Fibroblast of lung (primary cell): ENCODE measurements around the gene ITGBL1. TPM values are rescaled to one million over a fixed set of nuclear protein-coding genes. Genes with fewer than 3 reads are reported as not detected.

ENCODE experiments used
- DNase-seq, 2 donors: peaks; one replicate each; pipeline versions ENCODE4 v3.0.0 to v3.0.0-alpha.2; 2010; ENCODE audit warnings: low read depth in 2 of 2
- H2AFZ ChIP-seq: 2 replicates; pipeline ENCODE4 v1.5.1; 2012; ENCODE audit warnings: low read length, control low read depth, inconsistent platforms
- H3K27ac ChIP-seq: 2 replicates; pipeline ENCODE4 v1.5.1; 2011; ENCODE audit warnings: low read length, control low read depth; ENCODE audit not compliant: insufficient read depth
- H3K27me3 ChIP-seq: 2 replicates; pipeline ENCODE4 v1.5.1; 2011; ENCODE audit warnings: mild to moderate bottlenecking, low read length; ENCODE audit not compliant: control insufficient read depth, insufficient read depth
- H3K36me3 ChIP-seq: 2 replicates; pipeline ENCODE4 v1.5.1; 2011; ENCODE audit warnings: low read length; ENCODE audit not compliant: control insufficient read depth, insufficient read depth
- H3K4me1 ChIP-seq: 2 replicates; pipeline ENCODE4 v1.5.1; 2011; ENCODE audit warnings: low read length; ENCODE audit not compliant: control insufficient read depth, insufficient read depth; ENCODE audit errors: extremely low read depth
- H3K4me2 ChIP-seq: 2 replicates; pipeline ENCODE4 v1.5.1; 2011; ENCODE audit warnings: low read length, control low read depth; ENCODE audit not compliant: insufficient read depth; ENCODE audit errors: extremely low read depth
- H3K4me3 ChIP-seq, 4 experiments: fragments of 200-600 bp in 1 of 4; sonication (generic) in 1 of 4; replicated peaks in 1 of 4; 2 replicates each; pipeline ENCODE4 v1.5.1; 2011 to 2016; ENCODE audit warnings: low read length in 4 of 4, low read depth in 3 of 4, mild to moderate bottlenecking in 3 of 4, control low read depth in 2 of 4, inconsistent platforms in 1 of 4, mixed read lengths in 1 of 4; ENCODE audit not compliant: insufficient read depth in 1 of 4; ENCODE audit errors: control extremely low read depth in 1 of 4
- H3K79me2 ChIP-seq: 2 replicates; pipeline ENCODE4 v1.5.1; 2012; ENCODE audit warnings: mild to moderate bottlenecking, low read length, inconsistent platforms; ENCODE audit not compliant: control insufficient read depth, insufficient read depth
- H3K9ac ChIP-seq: 2 replicates; pipeline ENCODE4 v1.5.1; 2011; ENCODE audit warnings: mild to moderate bottlenecking, low read length, control low read depth; ENCODE audit not compliant: insufficient read depth
- H3K9me3 ChIP-seq: 2 replicates; pipeline ENCODE4 v1.5.1; 2012; ENCODE audit warnings: low read depth, low read length; ENCODE audit not compliant: control insufficient read depth, insufficient read depth
- H4K20me1 ChIP-seq: 2 replicates; pipeline ENCODE4 v1.5.1; 2011; ENCODE audit warnings: low read length; ENCODE audit not compliant: control insufficient read depth, insufficient read depth; ENCODE audit errors: extremely low read depth
- EZH2 ChIP-seq: IDR thresholded peaks from 2 replicates; pipeline ENCODE4 v1.5.1; 2012; ENCODE audit warnings: low read length, control low read depth, mild to moderate bottlenecking; ENCODE audit errors: missing control alignments
- polyA plus RNA-seq, 2 donors: library from polyadenylated mRNA; depleted of rRNA in 1 of 2; stranded (reverse) in 1 of 2; unstranded in 1 of 2; fragments of >200 nt; gene quantifications; 2 replicates each; pipeline ENCODE4 v1.2.1, GENCODE V29; 2011 to 2012; ENCODE audit warnings: missing spikeins in 1 of 2
- total RNA-seq: library from RNA; depleted of rRNA; stranded (reverse); fragments of >200 nt; gene quantifications from 2 replicates; pipeline ENCODE4 v1.2.1, GENCODE V29; 2014
- TF ChIP-seq, protein P1 (sequence below), 2 donors: IDR thresholded peaks in 1 of 2; conservative IDR thresholded peaks in 1 of 2; 1 replicate in 1 of 2; 2 replicates in 1 of 2; pipeline ENCODE4 v1.5.1; 2011 to 2012; ENCODE audit warnings: low read length in 2 of 2, control low read depth in 1 of 2, inconsistent platforms in 1 of 2, low read depth in 1 of 2, mild to moderate bottlenecking in 1 of 2

The ITGBL1 gene
- total and polyA plus RNA-seq, 2 donors (not counting 1 experiment from before 2014, with no cell fraction given) = 45.1 to 87.4 TPM

DNA sequence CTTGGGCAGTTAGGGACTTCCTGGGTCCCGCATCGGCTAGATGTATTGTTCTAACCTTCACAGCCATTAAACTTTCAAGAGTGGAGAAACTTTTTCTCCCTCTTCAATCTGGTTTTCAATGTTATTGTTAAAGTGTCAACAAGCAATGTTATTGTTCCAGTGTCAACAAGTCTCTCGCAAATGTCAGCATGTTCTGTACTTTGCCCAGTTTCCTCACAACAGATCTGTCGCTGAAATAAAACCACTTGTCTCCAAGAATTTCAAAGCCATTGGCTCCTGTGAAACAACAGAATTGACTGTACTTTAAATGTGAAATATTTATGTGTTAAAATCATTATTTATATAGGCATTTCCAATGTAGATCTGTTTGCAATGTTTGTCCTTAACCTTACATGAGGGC is 138.0 kb downstream of the ITGBL1 start:
- H3K4me3 ChIP-seq = no peak overlapping the region
- no peak overlapping the region for H2AFZ ChIP-seq

DNA sequence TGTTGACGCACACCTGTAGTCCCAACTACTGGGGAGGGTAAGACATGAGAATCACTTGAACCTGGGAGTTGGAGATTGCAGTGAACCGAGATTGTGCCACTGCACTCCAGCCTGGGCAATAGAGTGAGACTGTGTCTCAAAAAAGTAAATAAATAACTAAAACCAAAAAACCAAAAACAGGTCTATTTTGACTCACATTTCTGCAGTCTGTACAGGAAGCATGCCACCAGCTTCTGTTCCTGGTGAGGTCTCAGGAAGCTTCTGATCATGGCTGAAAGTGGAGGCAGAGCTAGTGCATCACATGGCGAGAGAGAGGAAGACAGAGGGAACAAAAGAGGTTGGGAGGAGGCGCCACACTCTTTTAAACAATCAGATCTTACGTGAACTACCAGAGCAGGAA is 142.5 kb downstream of the ITGBL1 start:
- Histone ChIP-seq H3K9me3 (no peaks in the 10 kb centered on the region), H3K27ac (no peak overlapping the region), H2AFZ (no peak overlapping the region), H4K20me1 (no peaks in the 10 kb centered on the region), H3K4me3 (no peak overlapping the region), H3K4me1 (no peaks in the 10 kb centered on the region), H3K4me2 (no peak overlapping the region), H3K27me3 (no peaks in the 10 kb centered on the region), H3K9ac (no peak overlapping the region), H3K79me2 (no peaks in the 10 kb centered on the region), H3K36me3 (no peaks in the 10 kb centered on the region)
- no peak for TF ChIP-seq EZH2
- TF ChIP-seq, protein P1, sequence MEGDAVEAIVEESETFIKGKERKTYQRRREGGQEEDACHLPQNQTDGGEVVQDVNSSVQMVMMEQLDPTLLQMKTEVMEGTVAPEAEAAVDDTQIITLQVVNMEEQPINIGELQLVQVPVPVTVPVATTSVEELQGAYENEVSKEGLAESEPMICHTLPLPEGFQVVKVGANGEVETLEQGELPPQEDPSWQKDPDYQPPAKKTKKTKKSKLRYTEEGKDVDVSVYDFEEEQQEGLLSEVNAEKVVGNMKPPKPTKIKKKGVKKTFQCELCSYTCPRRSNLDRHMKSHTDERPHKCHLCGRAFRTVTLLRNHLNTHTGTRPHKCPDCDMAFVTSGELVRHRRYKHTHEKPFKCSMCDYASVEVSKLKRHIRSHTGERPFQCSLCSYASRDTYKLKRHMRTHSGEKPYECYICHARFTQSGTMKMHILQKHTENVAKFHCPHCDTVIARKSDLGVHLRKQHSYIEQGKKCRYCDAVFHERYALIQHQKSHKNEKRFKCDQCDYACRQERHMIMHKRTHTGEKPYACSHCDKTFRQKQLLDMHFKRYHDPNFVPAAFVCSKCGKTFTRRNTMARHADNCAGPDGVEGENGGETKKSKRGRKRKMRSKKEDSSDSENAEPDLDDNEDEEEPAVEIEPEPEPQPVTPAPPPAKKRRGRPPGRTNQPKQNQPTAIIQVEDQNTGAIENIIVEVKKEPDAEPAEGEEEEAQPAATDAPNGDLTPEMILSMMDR (conservative IDR thresholded peaks at IDR 0.05 in 1 of 2, IDR thresholded peaks at IDR 0.05 in 1 of 2; ENCODE audit: low read depth in 1 of 2, low read length in 2 of 2) = no peak
- DNase-seq = no peak

More for the DNA sequence above, 138.0 kb downstream of the ITGBL1 start:
- Histone ChIP-seq H3K4me1 (no peaks in the 10 kb centered on the region), H3K36me3 (no peaks in the 10 kb centered on the region), H3K4me2 (no peak overlapping the region), H3K79me2 (no peaks in the 10 kb centered on the region), H4K20me1 (no peaks in the 10 kb centered on the region), H3K9ac (no peak overlapping the region), H3K27me3 (no peaks in the 10 kb centered on the region), H3K9me3 (no peaks in the 10 kb centered on the region), H3K27ac (no peak overlapping the region)
- no peak for DNase-seq
- TF ChIP-seq EZH2 = no peak
- TF ChIP-seq, protein P1 (conservative IDR thresholded peaks at IDR 0.05 in 1 of 2, IDR thresholded peaks at IDR 0.05 in 1 of 2; ENCODE audit: low read depth in 1 of 2, low read length in 2 of 2) = no peak

DNA sequence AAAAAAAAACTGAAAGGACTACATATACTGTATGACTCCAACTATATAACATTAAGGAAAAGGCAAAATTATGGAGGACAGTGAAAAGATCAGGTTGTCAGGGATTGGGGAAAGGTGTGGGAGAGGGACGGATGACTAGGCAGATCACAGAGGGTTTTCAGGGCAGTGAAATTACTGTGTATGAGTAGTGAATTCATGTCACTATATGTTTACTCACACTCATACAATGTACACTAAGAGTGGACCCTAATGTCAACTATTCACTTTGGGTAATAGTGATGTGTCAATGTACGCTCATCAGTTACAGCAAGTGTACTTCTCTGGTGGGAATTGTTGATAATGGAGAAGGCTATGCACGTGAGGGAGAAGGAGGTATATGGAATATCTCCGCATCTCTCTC is 144.3 kb downstream of the ITGBL1 start:
- Histone ChIP-seq H3K27me3 (no peaks in the 10 kb centered on the region), H3K36me3 (no peaks in the 10 kb centered on the region), H4K20me1 (no peaks in the 10 kb centered on the region), H3K9me3 (no peaks in the 10 kb centered on the region), H3K79me2 (no peaks in the 10 kb centered on the region), H3K4me2 (no peak overlapping the region), H3K27ac (no peak overlapping the region), H3K4me1 (no peaks in the 10 kb centered on the region), H3K4me3 (no peak overlapping the region), H3K9ac (no peak overlapping the region), H2AFZ (no peak overlapping the region)
- DNase-seq = no peak
- no peak for TF ChIP-seq EZH2
- TF ChIP-seq, protein P1 (conservative IDR thresholded peaks at IDR 0.05 in 1 of 2, IDR thresholded peaks at IDR 0.05 in 1 of 2; ENCODE audit: low read depth in 1 of 2, low read length in 2 of 2) = no peak
